Omental fat pad (tissue), 4 donors: ENCODE results near the gene ECT2L. TPM values are rescaled to one million over a fixed set of nuclear protein-coding genes. Genes with fewer than 3 reads are reported as not detected.

Experiments
- ATAC-seq: fragments of 150-250 bp; one replicate; pipeline ENCODE4 v1.9.1; 2016; ENCODE audit warnings: mild to moderate bottlenecking, moderate library complexity; ENCODE audit not compliant: low FRiP score
- DNase-seq: peaks from one replicate; pipeline ENCODE4 v3.0.0-alpha.2; 2019; ENCODE audit warnings: low spot score
- CTCF ChIP-seq, 3 donors: fragments of 450-650 bp; IDR thresholded peaks; one replicate each; pipeline ENCODE4 v1.5.1; 2016 to 2017; ENCODE audit warnings: antibody characterized with exemption in 3 of 3, mild to moderate bottlenecking in 3 of 3, moderate library complexity in 2 of 3
- total RNA-seq, 4 donors: library from RNA; depleted of rRNA; stranded (reverse); fragments of >200 nt; gene quantifications; one replicate each; pipeline ENCODE4 v1.1.0, GENCODE V29; 2016

ECT2L gene
- total RNA-seq, 4 donors from 2014 or later: 4.1 TPM; not detected in 3

GRCh38 chr6:138815797-138816528 is 20.1 kb downstream of the ECT2L start:
- ATAC-seq (peak; percentile 57), DNase-seq (no peak)
- TF ChIP-seq CTCF (IDR thresholded peaks at IDR 0.05): peak in 2 of 3 donors; percentile 39 to 56

- TF ChIP-seq CTCF (IDR thresholded peaks at IDR 0.05): no peak
- ATAC-seq (no peak), DNase-seq (no peak)
Measured at GRCh38 chr6:138817799-138818198, 21.9 kb downstream of the ECT2L start.

- DNase-seq: no peak
- TF ChIP-seq CTCF (IDR thresholded peaks at IDR 0.05): no peak
- ATAC-seq: no peak
Measured at GRCh38 chr6:138818496-138819194, 22.8 kb downstream of the ECT2L start.

- ATAC-seq (no peak), DNase-seq (no peak)
- TF ChIP-seq CTCF (IDR thresholded peaks at IDR 0.05): no peak
Measured at GRCh38 chr6:138821519-138821918, 25.6 kb downstream of the ECT2L start.

GRCh38 chr6:138824482-138825144 is 28.7 kb downstream of the ECT2L start:
- no peak for DNase-seq
- TF ChIP-seq CTCF (IDR thresholded peaks at IDR 0.05): no peak
- no peak for ATAC-seq

GRCh38 chr6:138830248-138830647 is 34.4 kb downstream of the ECT2L start:
- ATAC-seq (no peak), DNase-seq (no peak)
- TF ChIP-seq CTCF (IDR thresholded peaks at IDR 0.05): no peak
